Measurements from ENCODE around the gene ANKRD13B. TPM values are rescaled to one million over a fixed set of nuclear protein-coding genes. Genes with fewer than 3 reads are reported as not detected.

ANKRD13B gene
- total and polyA plus RNA-seq, 2 of the 13 experiments (the other 11 are each of a cell fraction or from before 2014, with no cell fraction given): 1.7 to 1.8 TPM

DNA sequence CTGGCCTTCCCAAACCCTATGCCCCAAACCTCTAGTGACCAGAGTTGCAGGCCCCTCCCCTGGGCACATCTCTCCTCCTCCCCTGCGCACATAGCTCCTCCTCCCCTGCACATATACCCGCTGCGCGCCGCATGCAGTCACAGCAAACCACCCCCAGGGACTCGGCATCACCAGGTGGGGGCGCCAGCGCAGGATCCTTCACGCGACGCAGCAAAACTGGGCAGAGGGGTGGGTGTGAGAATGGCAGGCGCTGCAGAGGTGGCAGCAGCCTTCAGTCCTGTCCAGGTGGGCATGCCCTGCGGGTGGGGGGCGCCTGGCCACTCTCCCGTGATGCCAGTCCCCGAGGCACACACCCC lies 24.2 kb downstream of the ANKRD13B start (continued):
- peak; percentile 54; the same call in 1 of the 2 replicates for TF ChIP-seq ZNF280B (CRISPR knock-in tag; IDR thresholded peaks at IDR 0.05; ENCODE audit: borderline replicate concordance)
- TF ChIP-seq TAF1 (CRISPR knock-in tag; IDR thresholded peaks at IDR 0.05): peak; percentile 3; the same call in 1 of the 2 replicates
- peak; percentile 57; the same call in 1 of the 2 replicates for TF ChIP-seq GFI1 (CRISPR knock-in tag; IDR thresholded peaks at IDR 0.05; ENCODE audit: borderline replicate concordance)
- no peak for TF ChIP-seq ZNF589 (CRISPR knock-in tag; conservative IDR thresholded peaks at IDR 0.05)
- TF ChIP-seq ZNF17 (CRISPR knock-in tag; IDR thresholded peaks at IDR 0.05): no peak
- no peak for TF ChIP-seq ZNF431 (CRISPR knock-in tag; IDR thresholded peaks at IDR 0.05; ENCODE audit: borderline replicate concordance, low read depth)
- TF ChIP-seq SNRNP70 (IDR thresholded peaks at IDR 0.05; ENCODE audit: low read depth, low read length): no peak
- TF ChIP-seq ZBTB34 (CRISPR knock-in tag; IDR thresholded peaks at IDR 0.05): no peak
- 0 out of 2 replicates have a peak, but pooled peaks have one; percentile 31 for TF ChIP-seq ZNF275 (CRISPR knock-in tag; IDR thresholded peaks at IDR 0.05; ENCODE audit: borderline replicate concordance)
- TF ChIP-seq HES4 (CRISPR knock-in tag; IDR thresholded peaks at IDR 0.05; ENCODE audit: borderline replicate concordance): no peak
- TF ChIP-seq, protein P1, sequence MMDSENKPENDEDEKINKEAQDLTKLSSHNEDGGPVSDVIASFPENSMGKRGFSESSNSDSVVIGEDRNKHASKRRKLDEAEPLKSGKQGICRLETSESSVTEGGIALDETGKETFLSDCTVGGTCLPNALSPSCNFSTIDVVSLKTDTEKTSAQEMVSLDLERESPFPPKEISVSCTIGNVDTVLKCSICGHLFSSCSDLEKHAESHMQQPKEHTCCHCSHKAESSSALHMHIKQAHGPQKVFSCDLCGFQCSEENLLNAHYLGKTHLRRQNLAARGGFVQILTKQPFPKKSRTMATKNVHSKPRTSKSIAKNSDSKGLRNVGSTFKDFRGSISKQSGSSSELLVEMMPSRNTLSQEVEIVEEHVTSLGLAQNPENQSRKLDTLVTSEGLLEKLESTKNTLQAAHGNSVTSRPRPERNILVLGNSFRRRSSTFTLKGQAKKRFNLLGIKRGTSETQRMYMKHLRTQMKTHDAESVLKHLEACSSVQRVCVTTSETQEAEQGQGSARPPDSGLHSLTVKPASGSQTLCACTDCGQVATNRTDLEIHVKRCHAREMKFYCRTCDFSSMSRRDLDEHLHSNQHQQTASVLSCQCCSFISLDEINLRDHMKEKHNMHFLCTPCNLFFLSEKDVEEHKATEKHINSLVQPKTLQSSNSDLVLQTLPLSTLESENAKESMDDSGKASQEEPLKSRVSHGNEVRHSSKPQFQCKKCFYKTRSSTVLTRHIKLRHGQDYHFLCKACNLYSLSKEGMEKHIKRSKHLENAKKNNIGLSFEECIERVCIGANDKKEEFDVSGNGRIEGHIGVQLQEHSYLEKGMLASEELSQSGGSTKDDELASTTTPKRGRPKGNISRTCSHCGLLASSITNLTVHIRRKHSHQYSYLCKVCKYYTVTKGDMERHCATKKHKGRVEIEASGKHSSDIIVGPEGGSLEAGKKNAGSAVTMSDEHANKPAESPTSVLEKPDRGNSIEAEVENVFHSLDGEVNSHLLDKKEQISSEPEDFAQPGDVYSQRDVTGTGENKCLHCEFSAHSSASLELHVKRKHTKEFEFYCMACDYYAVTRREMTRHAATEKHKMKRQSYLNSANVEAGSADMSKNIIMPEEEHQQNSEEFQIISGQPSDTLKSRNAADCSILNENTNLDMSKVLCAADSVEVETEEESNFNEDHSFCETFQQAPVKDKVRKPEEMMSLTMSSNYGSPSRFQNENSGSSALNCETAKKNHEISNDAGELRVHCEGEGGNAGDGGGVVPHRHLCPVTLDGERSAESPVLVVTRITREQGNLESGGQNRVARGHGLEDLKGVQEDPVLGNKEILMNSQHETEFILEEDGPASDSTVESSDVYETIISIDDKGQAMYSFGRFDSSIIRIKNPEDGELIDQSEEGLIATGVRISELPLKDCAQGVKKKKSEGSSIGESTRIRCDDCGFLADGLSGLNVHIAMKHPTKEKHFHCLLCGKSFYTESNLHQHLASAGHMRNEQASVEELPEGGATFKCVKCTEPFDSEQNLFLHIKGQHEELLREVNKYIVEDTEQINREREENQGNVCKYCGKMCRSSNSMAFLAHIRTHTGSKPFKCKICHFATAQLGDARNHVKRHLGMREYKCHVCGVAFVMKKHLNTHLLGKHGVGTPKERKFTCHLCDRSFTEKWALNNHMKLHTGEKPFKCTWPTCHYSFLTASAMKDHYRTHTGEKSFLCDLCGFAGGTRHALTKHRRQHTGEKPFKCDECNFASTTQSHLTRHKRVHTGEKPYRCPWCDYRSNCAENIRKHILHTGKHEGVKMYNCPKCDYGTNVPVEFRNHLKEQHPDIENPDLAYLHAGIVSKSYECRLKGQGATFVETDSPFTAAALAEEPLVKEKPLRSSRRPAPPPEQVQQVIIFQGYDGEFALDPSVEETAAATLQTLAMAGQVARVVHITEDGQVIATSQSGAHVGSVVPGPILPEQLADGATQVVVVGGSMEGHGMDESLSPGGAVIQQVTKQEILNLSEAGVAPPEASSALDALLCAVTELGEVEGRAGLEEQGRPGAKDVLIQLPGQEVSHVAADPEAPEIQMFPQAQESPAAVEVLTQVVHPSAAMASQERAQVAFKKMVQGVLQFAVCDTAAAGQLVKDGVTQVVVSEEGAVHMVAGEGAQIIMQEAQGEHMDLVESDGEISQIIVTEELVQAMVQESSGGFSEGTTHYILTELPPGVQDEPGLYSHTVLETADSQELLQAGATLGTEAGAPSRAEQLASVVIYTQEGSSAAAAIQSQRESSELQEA (CRISPR knock-in tag; IDR thresholded peaks at IDR 0.05; ENCODE audit: not compliant biosample characterization): no peak
- TF ChIP-seq MIER2 (CRISPR knock-in tag; IDR thresholded peaks at IDR 0.05): 0 out of 2 replicates have a peak, but pooled peaks have one; percentile 31
- TF ChIP-seq HDAC2 (CRISPR knock-in tag; IDR thresholded peaks at IDR 0.05): peak; percentile 45; the same call in 1 of the 2 replicates
- TF ChIP-seq, protein P2, sequence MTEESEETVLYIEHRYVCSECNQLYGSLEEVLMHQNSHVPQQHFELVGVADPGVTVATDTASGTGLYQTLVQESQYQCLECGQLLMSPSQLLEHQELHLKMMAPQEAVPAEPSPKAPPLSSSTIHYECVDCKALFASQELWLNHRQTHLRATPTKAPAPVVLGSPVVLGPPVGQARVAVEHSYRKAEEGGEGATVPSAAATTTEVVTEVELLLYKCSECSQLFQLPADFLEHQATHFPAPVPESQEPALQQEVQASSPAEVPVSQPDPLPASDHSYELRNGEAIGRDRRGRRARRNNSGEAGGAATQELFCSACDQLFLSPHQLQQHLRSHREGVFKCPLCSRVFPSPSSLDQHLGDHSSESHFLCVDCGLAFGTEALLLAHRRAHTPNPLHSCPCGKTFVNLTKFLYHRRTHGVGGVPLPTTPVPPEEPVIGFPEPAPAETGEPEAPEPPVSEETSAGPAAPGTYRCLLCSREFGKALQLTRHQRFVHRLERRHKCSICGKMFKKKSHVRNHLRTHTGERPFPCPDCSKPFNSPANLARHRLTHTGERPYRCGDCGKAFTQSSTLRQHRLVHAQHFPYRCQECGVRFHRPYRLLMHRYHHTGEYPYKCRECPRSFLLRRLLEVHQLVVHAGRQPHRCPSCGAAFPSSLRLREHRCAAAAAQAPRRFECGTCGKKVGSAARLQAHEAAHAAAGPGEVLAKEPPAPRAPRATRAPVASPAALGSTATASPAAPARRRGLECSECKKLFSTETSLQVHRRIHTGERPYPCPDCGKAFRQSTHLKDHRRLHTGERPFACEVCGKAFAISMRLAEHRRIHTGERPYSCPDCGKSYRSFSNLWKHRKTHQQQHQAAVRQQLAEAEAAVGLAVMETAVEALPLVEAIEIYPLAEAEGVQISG (CRISPR knock-in tag; IDR thresholded peaks at IDR 0.05): peak; percentile 78

Measured in HepG2 (cell line).